MM.1S (cell line): ENCODE results near the gene SGK1.

Source experiments
- EZH2 ChIP-seq: fragments of 300-600 bp; sonication (generic); optimal IDR thresholded peaks from 2 replicates; pipeline ENCODE3; 2017; ENCODE audit warnings: low read depth, mild to moderate bottlenecking, antibody characterized with exemption, low read length, mixed read lengths
- EZH2phosphoT487 ChIP-seq: fragments of 300-600 bp; sonication (generic); IDR thresholded peaks from 2 replicates; pipeline ENCODE4 v1.6.1; 2018; ENCODE audit warnings: antibody characterized with exemption, low read length
- TF ChIP-seq, protein P1 (sequence below): fragments of 300-600 bp; sonication (generic); IDR thresholded peaks from 2 replicates; pipeline ENCODE4 v1.5.1; 2016; ENCODE audit warnings: antibody characterized with exemption, low read length, mixed read lengths

- TF ChIP-seq, protein P1, sequence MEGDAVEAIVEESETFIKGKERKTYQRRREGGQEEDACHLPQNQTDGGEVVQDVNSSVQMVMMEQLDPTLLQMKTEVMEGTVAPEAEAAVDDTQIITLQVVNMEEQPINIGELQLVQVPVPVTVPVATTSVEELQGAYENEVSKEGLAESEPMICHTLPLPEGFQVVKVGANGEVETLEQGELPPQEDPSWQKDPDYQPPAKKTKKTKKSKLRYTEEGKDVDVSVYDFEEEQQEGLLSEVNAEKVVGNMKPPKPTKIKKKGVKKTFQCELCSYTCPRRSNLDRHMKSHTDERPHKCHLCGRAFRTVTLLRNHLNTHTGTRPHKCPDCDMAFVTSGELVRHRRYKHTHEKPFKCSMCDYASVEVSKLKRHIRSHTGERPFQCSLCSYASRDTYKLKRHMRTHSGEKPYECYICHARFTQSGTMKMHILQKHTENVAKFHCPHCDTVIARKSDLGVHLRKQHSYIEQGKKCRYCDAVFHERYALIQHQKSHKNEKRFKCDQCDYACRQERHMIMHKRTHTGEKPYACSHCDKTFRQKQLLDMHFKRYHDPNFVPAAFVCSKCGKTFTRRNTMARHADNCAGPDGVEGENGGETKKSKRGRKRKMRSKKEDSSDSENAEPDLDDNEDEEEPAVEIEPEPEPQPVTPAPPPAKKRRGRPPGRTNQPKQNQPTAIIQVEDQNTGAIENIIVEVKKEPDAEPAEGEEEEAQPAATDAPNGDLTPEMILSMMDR, result no peak
- TF ChIP-seq EZH2, result no peak
- no peak for TF ChIP-seq EZH2phosphoT487
Observed at GRCh38 chr6:134148566-134148965, 169.3 kb downstream of the SGK1 start.
